Tibial nerve (tissue), 4 donors: ENCODE results near the gene CNTF. TPM values are rescaled to one million over a fixed set of nuclear protein-coding genes. Genes with fewer than 3 reads are reported as not detected.

Experiments
- DNase-seq, 2 donors: peaks; one replicate each; pipeline ENCODE4 v3.0.0-alpha.2; 2019; ENCODE audit warnings: low spot score in 2 of 2
- H3K27ac ChIP-seq, 4 donors: fragments of 200-600 bp; sonication (generic) in 3 of 4; one replicate each; pipeline ENCODE4 v1.5.1; 2017 to 2019; ENCODE audit warnings: mild to moderate bottlenecking in 1 of 4
- H3K27me3 ChIP-seq, 2 donors: fragments of 200-600 bp; sonication (generic) in 1 of 2; one replicate each; pipeline versions ENCODE4 v1.5.1 to v1.6.0; 2017 to 2019
- H3K36me3 ChIP-seq, 3 donors: fragments of 200-600 bp; sonication (generic); one replicate each; pipeline ENCODE4 v1.5.1; 2018 to 2019
- H3K4me1 ChIP-seq, 4 donors: fragments of 200-600 bp; sonication (generic) in 3 of 4; one replicate each; pipeline ENCODE4 v1.5.1; 2017 to 2019
- H3K4me3 ChIP-seq, 4 donors: fragments of 200-600 bp; sonication (generic) in 3 of 4; one replicate each; pipeline ENCODE4 v1.5.1; 2017 to 2019; ENCODE audit warnings: mild to moderate bottlenecking in 1 of 4, moderate library complexity in 1 of 4
- H3K9me3 ChIP-seq, 4 donors: fragments of 200-600 bp; sonication (generic) in 3 of 4; one replicate each; pipeline ENCODE4 v1.5.1; 2017 to 2019
- CTCF ChIP-seq, 5 experiments: fragments of 200-600 bp in 3 of 5; fragments of 450-650 bp in 2 of 5; sonication (generic) in 3 of 5; IDR thresholded peaks; one replicate each; pipeline ENCODE4 v1.5.1; 2016 to 2019; ENCODE audit warnings: antibody characterized with exemption in 5 of 5, mild to moderate bottlenecking in 3 of 5, moderate library complexity in 2 of 5
- EP300 ChIP-seq, 2 donors: sonication (generic); formaldehyde crosslinking; IDR thresholded peaks; one replicate each; pipeline ENCODE4 v1.6.1; 2017; ENCODE audit warnings: antibody characterized with exemption in 2 of 2, mild to moderate bottlenecking in 1 of 2
- POLR2A ChIP-seq, 2 donors: fragments of 450-650 bp; IDR thresholded peaks; one replicate each; pipeline ENCODE4 v1.6.1; 2017; ENCODE audit warnings: antibody characterized with exemption in 2 of 2, mild to moderate bottlenecking in 2 of 2, moderate library complexity in 2 of 2
- WGBS, 2 donors: methylation state at CpG; one replicate each; pipeline ENCODE4 v1.1.5; 2018; 5-methylcytosine and 5-hydroxymethylcytosine counted together
- total RNA-seq, 4 donors: library from RNA; depleted of rRNA; stranded (reverse); fragments of >200 nt; gene quantifications; one replicate each; pipeline ENCODE4 v1.1.0, GENCODE V29; 2016

CNTF gene
- total RNA-seq, 4 donors from 2014 or later: 53.7 to 342 (median 305) TPM

DNA sequence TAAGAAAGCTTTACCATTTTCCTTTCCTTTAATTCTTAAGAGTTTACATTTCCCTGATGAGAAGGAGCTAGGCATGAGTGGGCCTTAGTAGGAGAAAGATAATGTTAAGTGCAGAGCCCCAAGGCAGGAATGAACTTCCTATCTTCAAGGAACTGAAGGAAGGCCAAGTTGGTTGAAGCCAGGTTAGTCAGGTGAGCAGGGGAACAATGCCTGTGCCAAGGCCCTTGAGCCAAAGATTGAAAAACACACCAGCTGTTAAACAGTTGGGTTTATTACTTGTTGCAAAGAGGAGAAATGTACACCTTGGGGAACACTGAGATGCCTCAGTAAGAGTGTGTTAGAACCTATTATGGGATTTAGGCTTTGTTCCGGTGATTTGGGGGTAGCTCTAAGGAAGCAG, 10.0 kb downstream of the CNTF start:
- DNase-seq: no peak
- H3K36me3 ChIP-seq: no peaks in the 10 kb centered on the region
- WGBS, 2 donors: 92 to 100% methylated on average over 1 of the region's 1 CpG

DNA sequence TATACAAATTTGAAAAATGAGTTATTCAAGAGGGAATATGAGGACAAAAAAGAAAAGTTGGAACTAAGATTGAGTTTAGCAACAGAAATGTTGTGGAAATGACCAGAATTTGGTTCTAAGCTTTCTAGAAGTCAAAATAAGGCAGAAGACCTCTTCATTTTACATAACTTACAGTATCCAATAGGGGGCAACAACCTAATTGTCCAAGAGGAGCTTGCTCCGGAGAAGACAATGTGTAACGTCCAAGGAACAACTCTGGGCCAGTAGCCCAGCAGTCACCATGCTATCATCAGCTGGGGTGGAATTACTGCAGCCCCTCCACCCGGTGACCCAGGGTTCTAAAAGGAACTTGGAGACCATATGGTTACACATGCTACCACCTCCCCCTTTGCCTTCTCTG, 14.1 kb downstream of the CNTF start:
- no peak overlapping the region for H3K4me3 ChIP-seq
- no peaks in the 10 kb centered on the region for H3K27me3 ChIP-seq
- H3K36me3 ChIP-seq: no peaks in the 10 kb centered on the region
- H3K9me3 ChIP-seq: no peaks in the 10 kb centered on the region
- WGBS, 2 donors: 64 to 80% methylated on average over 3 of the region's 3 CpGs
- peaks cover 0 to 4% (median 0%) of the 10 kb centered on the region in 4 donors for H3K4me1 ChIP-seq
- no peak for DNase-seq
- no peak for TF ChIP-seq CTCF (IDR thresholded peaks at IDR 0.05)
- TF ChIP-seq POLR2A (IDR thresholded peaks at IDR 0.05): no peak
- no peak for TF ChIP-seq EP300 (IDR thresholded peaks at IDR 0.05)
- no peak overlapping the region for H3K27ac ChIP-seq

More for the DNA sequence above, 10.0 kb downstream of the CNTF start:
- H3K27ac ChIP-seq: no peak overlapping the region
- H3K9me3 ChIP-seq: no peaks in the 10 kb centered on the region
- peaks cover 0 to 14% (median 2%) of the 10 kb centered on the region in 4 donors for H3K4me1 ChIP-seq
- TF ChIP-seq CTCF (IDR thresholded peaks at IDR 0.05) (no peak), EP300 (IDR thresholded peaks at IDR 0.05) (no peak), POLR2A (IDR thresholded peaks at IDR 0.05) (no peak)
- no peak overlapping the region for H3K4me3 ChIP-seq
- H3K27me3 ChIP-seq: no peaks in the 10 kb centered on the region

GRCh38 chr11:58637371-58637770, 14.9 kb downstream of the CNTF start:
- H3K36me3 ChIP-seq: no peaks in the 10 kb centered on the region
- TF ChIP-seq CTCF (IDR thresholded peaks at IDR 0.05): no peak
- TF ChIP-seq POLR2A (IDR thresholded peaks at IDR 0.05): no peak
- TF ChIP-seq EP300 (IDR thresholded peaks at IDR 0.05): no peak
- H3K4me3 ChIP-seq: no peak overlapping the region
- no peaks in the 10 kb centered on the region for H3K9me3 ChIP-seq
- no peak overlapping the region for H3K27ac ChIP-seq
- 78 to 79% methylated on average over 2 of the region's 2 CpGs for WGBS, 2 donors
- no peaks in the 10 kb centered on the region for H3K27me3 ChIP-seq
- no peak for DNase-seq
- peaks cover 0 to 4% (median 0%) of the 10 kb centered on the region in 4 donors for H3K4me1 ChIP-seq

GRCh38 chr11:58639103-58639502, 16.6 kb downstream of the CNTF start:
- Histone ChIP-seq H3K27me3 (no peaks in the 10 kb centered on the region), H3K4me3 (no peak overlapping the region), H3K36me3 (no peaks in the 10 kb centered on the region), H3K9me3 (no peaks in the 10 kb centered on the region), H3K27ac (no peak overlapping the region), H3K4me1 (peaks cover 0 to 4% (median 0%) of the 10 kb centered on the region in 4 donors)
- WGBS, 2 donors: 79 to 80% methylated on average over 4 to 6 of the region's 6 CpGs
- DNase-seq: no peak
- TF ChIP-seq EP300 (IDR thresholded peaks at IDR 0.05): no peak
- no peak for TF ChIP-seq POLR2A (IDR thresholded peaks at IDR 0.05)
- TF ChIP-seq CTCF (IDR thresholded peaks at IDR 0.05): no peak

- TF ChIP-seq EP300 (IDR thresholded peaks at IDR 0.05) (no peak), CTCF (IDR thresholded peaks at IDR 0.05) (no peak), POLR2A (IDR thresholded peaks at IDR 0.05) (no peak)
- Histone ChIP-seq H3K27me3 (no peaks in the 10 kb centered on the region), H3K4me1 (peaks cover 0 to 4% (median 0%) of the 10 kb centered on the region in 4 donors), H3K9me3 (no peaks in the 10 kb centered on the region), H3K27ac (no peak overlapping the region), H3K36me3 (no peaks in the 10 kb centered on the region), H3K4me3 (no peak overlapping the region)
- 61 to 65% methylated on average over 2 of the region's 2 CpGs for WGBS, 2 donors
- no peak for DNase-seq
Measured at GRCh38 chr11:58639669-58640068, 17.2 kb downstream of the CNTF start.
